ENCODE results near the gene COL9A2.

COL9A2 gene

DNA sequence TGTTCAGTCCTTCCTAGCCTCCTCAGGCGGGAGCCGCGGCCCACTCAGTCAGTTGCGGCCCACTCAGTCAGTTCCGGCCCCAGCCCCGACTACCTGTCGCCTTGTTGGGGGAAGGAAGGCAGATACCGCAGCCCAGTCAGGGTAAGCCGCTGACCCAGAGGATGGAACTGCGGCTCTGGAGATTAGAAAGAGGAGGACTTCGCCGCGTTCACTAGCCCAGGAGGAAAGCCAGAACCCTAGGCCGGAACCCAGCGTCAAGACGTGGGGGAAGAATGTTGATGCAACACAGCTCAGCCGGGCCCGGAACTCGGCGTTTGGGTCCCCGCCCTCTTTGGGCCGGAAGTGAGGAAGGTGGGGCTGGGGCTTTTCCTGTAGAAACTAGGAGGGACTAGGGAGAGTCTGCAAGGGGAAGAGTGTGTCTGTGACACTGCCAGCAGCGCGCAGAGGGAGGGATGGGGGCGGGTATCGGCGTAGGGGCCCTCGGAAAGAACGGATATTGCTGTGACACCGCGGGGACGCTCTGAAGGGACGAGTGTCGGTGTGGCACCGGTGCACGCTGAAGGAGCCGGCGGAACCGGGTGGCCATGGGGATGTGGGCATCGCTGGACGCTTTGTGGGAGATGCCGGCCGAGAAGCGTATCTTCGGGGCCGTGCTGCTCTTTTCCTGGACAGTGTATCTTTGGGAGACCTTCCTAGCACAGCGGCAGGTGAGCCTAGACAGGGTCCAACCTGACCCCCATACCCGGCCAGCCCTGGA is 59.2 kb downstream of the COL9A2 start, which contains the start of gene ZMPSTE24:
Gene ZMPSTE24 (plus strand): TSS at position 549 of the 757 bp plus-strand sequence. CDS start 36 bp downstream, at position 585.
- DNase-seq (ENCODE audit: low spot score) = peak; percentile 96

DNA sequence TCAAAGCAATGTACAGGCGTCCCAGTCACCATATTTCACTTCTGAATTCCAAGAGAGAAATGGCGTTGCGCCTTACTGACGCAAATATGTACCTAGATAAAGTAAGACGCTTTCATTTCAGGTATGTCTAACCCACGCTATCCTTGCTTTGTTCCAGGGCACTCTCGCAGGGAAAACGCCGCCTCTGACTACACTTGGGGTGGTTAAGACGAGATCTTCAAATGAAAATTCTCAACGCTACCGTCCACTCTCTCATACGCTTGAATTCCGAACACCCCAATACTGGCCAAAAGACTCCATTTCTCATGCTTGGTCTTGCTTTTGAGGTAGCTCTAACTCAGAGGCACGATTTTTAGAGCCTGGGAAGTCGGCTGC is 59.8 kb downstream of the COL9A2 start:
- DNase-seq (ENCODE audit: low spot score) = no peak

DNA sequence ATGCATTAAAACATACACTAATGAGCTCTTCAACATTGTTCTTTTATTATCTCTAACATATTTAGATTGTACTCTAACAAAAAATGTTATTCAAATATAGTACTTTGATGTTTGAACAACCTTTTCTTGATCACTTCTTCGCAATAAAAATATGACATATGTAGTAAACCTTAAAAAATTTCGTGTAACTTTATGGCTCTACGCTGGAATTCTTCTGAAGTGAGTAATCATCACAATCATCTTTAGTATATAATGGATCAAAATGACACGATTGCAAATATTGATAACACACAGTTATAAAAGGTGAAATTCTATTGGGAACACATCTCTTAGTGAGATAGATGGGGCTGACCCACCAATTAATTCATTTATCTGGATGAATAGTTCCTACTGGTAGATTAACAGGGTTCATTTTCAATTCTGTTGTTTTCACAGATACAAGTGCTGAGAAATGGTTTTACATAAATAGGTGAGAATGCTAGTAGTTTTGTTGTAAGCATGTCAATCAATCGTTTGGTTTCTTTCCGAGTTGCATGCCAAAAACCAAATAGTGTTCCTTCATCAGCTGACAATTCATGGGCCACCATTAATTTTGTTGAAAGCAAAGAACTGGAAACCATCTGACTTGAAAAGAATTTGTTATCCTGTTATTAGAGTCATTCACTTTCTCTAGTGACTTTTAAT is 60.5 kb downstream of the COL9A2 start:
- DNase-seq (ENCODE audit: low spot score) = no peak

DNA sequence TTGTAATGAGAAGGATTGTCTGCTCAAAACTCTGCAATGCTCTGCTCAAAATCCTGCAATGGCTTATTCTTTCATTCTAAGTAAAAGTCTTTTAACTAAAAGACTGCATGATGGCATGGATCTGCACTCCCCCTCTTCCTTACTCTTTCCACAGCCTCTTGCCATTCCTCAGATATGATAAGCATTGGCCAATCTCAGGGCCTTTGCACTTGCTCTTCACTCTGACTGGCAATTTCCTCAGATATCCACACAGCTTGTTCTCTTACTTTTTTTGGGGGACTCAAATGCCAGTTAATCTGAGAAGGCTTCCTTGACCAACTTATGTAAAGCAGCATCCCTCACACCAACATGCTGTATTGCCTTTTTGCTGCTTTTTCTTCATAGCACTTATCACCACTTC is 61.9 kb downstream of the COL9A2 start:
- DNase-seq (ENCODE audit: low spot score) = no peak

DNA sequence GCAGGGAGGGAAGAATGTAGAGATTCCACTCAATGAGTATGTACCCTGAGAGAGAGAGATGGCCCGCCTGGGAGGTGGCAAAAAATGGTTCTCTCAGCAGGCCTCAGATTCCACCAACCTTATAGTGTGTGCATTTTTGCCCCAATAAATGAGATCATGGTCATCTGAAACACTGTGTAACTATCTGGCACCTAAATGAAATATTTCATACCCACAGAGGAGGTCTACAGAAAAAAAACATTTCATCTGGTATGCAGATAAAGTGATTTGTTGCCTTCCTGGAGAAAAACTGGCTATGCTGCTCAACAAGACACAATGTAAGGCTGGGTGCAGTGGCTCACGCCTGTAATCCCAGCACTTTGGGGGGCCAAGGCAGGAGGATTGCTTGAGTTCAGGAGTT is 64.5 kb downstream of the COL9A2 start:
- DNase-seq (ENCODE audit: low spot score) = no peak

DNA sequence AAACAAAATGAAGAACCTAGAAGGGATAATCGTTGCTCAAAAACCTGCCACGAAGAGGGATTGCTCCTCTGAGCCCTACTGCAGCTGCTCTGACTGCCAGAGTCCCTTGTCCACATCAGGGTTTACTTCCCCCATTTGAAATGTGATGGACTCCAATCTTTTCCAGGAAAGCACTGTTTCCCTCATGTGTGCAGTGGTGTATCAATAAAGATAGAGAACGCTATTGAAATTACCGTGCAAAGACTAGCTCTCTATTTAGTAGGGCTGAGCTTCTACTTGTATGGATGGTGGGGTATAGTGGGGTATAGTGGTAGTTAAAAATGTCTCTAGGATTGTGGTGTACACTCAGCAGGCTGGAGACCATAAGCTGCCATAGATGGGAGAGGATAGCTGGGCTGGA is 65.6 kb downstream of the COL9A2 start:
- no peak for DNase-seq (ENCODE audit: low spot score)

Data from hematopoietic multipotent progenitor cell treated with erythropoietin and hydrocortisone succinate and interleukin-3 and kit ligand, for 15 days (in vitro differentiated cells).